ENCODE measurements around the gene ECEL1.

DNA sequence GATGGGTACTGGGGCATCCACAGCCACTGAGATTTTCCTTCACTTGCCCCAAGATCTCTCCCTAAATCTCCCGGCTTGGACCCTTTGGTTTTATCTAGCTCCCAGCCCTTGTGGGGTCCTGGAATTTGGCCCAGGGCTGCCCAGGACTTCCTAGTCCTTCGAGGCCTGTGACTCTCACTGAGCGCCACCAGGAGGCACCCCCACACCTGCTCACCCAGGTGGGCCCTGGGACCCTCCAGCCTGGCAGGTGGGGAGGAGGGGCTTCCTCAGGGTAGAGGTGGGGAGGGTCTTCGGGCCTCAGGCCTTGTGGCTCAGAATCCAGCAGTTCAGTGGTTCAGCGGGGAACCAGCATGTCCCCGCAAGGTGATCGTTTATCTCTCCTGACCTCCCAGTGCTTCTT is 20.6 kb upstream of the ECEL1 start:
- TF ChIP-seq, protein P1, sequence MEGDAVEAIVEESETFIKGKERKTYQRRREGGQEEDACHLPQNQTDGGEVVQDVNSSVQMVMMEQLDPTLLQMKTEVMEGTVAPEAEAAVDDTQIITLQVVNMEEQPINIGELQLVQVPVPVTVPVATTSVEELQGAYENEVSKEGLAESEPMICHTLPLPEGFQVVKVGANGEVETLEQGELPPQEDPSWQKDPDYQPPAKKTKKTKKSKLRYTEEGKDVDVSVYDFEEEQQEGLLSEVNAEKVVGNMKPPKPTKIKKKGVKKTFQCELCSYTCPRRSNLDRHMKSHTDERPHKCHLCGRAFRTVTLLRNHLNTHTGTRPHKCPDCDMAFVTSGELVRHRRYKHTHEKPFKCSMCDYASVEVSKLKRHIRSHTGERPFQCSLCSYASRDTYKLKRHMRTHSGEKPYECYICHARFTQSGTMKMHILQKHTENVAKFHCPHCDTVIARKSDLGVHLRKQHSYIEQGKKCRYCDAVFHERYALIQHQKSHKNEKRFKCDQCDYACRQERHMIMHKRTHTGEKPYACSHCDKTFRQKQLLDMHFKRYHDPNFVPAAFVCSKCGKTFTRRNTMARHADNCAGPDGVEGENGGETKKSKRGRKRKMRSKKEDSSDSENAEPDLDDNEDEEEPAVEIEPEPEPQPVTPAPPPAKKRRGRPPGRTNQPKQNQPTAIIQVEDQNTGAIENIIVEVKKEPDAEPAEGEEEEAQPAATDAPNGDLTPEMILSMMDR (IDR thresholded peaks at IDR 0.05): no peak
- TF ChIP-seq POLR2AphosphoS5 (IDR thresholded peaks at IDR 0.05): no peak
- TF ChIP-seq POLR2A (IDR thresholded peaks at IDR 0.05): no peak
